Body of pancreas (tissue), 4 donors: ENCODE data around the gene ASGR2. TPM values are rescaled to one million over a fixed set of nuclear protein-coding genes. Genes with fewer than 3 reads are reported as not detected.

ENCODE experiments used
- ATAC-seq: fragments of 150-250 bp; one replicate; pipeline ENCODE4 v1.9.1; 2016
- DNase-seq, 4 donors: peaks; one replicate each; pipeline ENCODE4 v3.0.0-alpha.2; 2019
- H3K27ac ChIP-seq, 4 donors: fragments of 200-600 bp; sonication (generic); 1 replicate in 3 of 4; 2 replicates in 1 of 4; pipeline versions ENCODE4 v1.5.1 to v1.6.1; 2016 to 2019; ENCODE audit warnings: mild to moderate bottlenecking in 1 of 4, mixed read lengths in 1 of 4, moderate library complexity in 1 of 4
- H3K27me3 ChIP-seq, 2 donors: fragments of 200-600 bp; sonication (generic); one replicate each; pipeline ENCODE4 v1.6.0; 2016; ENCODE audit warnings: mild to moderate bottlenecking in 1 of 2
- H3K36me3 ChIP-seq, 2 donors: fragments of 200-600 bp; sonication (generic); replicated peaks in 1 of 2; 2 replicates each; pipeline ENCODE4 v1.5.1; 2016; ENCODE audit warnings: low read depth in 2 of 2; ENCODE audit not compliant: insufficient read depth in 1 of 2
- H3K4me1 ChIP-seq: fragments of 200-600 bp; sonication (generic); one replicate; pipeline ENCODE4 v1.6.0; 2016
- H3K4me3 ChIP-seq, 2 donors: fragments of 200-600 bp; sonication (generic); 1 replicate in 1 of 2; 2 replicates in 1 of 2; pipeline ENCODE4 v1.5.1; 2016 to 2019
- H3K9me3 ChIP-seq, 3 donors: fragments of 200-600 bp; sonication (generic); 1 replicate in 2 of 3; 2 replicates in 1 of 3; pipeline ENCODE4 v1.5.1; 2016
- POLR2A ChIP-seq, 3 donors: fragments of 450-650 bp; IDR thresholded peaks; one replicate each; pipeline ENCODE4 v1.6.1; 2016; ENCODE audit warnings: antibody characterized with exemption in 3 of 3, mild to moderate bottlenecking in 2 of 3
- WGBS, 2 donors: methylation state at CpG; one replicate each; pipeline ENCODE4 v1.1.5; 2017; 5-methylcytosine and 5-hydroxymethylcytosine counted together
- intact Hi-C: fragments of 100-400 bp; cut with DNase I; formaldehyde crosslinking; loops from one replicate; pipeline ENCODE4 v1.15.1; 2023
- total RNA-seq, 2 donors: library from RNA; depleted of rRNA; stranded (reverse); fragments of >200 nt; gene quantifications; one replicate each; pipeline ENCODE4 v1.1.0, GENCODE V29; 2016
- TF ChIP-seq, protein P1 (sequence below), 7 experiments: fragments of 450-650 bp in 4 of 7; fragments of 200-600 bp in 3 of 7; sonication (generic) in 3 of 7; IDR thresholded peaks; one replicate each; pipeline ENCODE4 v1.5.1; 2016 to 2019; ENCODE audit warnings: antibody characterized with exemption in 7 of 7

Gene ASGR2
- total RNA-seq, 2 donors from 2014 or later = not detected

- ATAC-seq = no peak
- H3K36me3 ChIP-seq = no peaks in the 10 kb centered on the region
- no peak overlapping the region for H3K4me3 ChIP-seq
- DNase-seq = no peak
- H3K27me3 ChIP-seq = no peaks in the 10 kb centered on the region
- H3K9me3 ChIP-seq = no peaks in the 10 kb centered on the region
- H3K4me1 ChIP-seq = no peaks in the 10 kb centered on the region
- intact Hi-C loops = no loop called here
- WGBS, 2 donors = 75 to 80% methylated on average over 10 of the region's 10 CpGs
- no peak overlapping the region for H3K27ac ChIP-seq
- TF ChIP-seq, protein P1, sequence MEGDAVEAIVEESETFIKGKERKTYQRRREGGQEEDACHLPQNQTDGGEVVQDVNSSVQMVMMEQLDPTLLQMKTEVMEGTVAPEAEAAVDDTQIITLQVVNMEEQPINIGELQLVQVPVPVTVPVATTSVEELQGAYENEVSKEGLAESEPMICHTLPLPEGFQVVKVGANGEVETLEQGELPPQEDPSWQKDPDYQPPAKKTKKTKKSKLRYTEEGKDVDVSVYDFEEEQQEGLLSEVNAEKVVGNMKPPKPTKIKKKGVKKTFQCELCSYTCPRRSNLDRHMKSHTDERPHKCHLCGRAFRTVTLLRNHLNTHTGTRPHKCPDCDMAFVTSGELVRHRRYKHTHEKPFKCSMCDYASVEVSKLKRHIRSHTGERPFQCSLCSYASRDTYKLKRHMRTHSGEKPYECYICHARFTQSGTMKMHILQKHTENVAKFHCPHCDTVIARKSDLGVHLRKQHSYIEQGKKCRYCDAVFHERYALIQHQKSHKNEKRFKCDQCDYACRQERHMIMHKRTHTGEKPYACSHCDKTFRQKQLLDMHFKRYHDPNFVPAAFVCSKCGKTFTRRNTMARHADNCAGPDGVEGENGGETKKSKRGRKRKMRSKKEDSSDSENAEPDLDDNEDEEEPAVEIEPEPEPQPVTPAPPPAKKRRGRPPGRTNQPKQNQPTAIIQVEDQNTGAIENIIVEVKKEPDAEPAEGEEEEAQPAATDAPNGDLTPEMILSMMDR (IDR thresholded peaks at IDR 0.05) = no peak
- no peak for TF ChIP-seq POLR2A (IDR thresholded peaks at IDR 0.05)
These were observed 2.0 kb downstream of the ASGR2 start for GRCh38 chr17:7112510-7113108.

- intact Hi-C loops = no loop called here
- Histone ChIP-seq H3K27me3 (no peaks in the 10 kb centered on the region), H3K27ac (no peak overlapping the region), H3K9me3 (no peaks in the 10 kb centered on the region), H3K4me3 (no peak overlapping the region), H3K36me3 (no peaks in the 10 kb centered on the region), H3K4me1 (no peaks in the 10 kb centered on the region)
- WGBS, 2 donors = 34 to 40% methylated on average over 10 to 12 of the region's 12 CpGs
- no peak for ATAC-seq
- TF ChIP-seq, protein P1 (IDR thresholded peaks at IDR 0.05) = no peak
- no peak for TF ChIP-seq POLR2A (IDR thresholded peaks at IDR 0.05)
- DNase-seq = peak in 1 of 4 donors; percentile 32
These were observed 2.7 kb downstream of the ASGR2 start for GRCh38 chr17:7111784-7112509.

DNA sequence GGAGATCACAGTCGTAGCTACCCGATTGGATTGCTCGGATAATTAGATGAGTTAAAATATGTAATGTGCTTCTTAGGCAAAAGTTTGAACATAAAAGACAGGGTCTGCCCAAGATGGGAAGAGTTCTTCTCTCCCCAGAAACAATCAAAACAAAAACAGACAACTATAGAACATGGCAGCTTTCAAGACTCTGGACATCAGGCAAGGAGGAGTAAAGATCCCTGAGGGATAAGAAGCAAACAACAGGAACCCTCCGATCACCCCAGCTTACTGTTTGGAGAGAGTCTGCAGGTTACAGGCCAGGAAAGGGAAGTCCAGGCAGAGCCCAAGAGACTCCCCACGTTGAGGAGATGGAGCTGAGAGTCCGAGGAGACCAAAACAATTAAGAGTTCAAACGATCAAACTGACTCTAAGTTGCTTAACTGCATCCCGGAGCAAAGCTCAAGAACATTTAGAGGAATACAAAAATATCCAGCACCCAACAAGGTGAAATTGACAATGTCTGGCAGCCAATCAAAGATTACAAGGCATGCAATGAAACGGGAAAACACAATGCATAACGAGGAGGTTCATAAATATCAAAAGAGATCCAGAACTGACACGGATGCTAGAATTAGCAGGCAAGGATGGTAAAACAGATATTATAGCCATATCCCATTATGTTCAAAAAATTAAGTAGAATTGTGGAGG, 3.9 kb downstream of the ASGR2 start:
- Histone ChIP-seq H3K27ac (no peak overlapping the region), H3K27me3 (no peaks in the 10 kb centered on the region), H3K4me3 (no peak overlapping the region), H3K4me1 (no peaks in the 10 kb centered on the region), H3K36me3 (no peaks in the 10 kb centered on the region), H3K9me3 (no peaks in the 10 kb centered on the region)
- no peak for ATAC-seq
- WGBS, 2 donors = 41 to 52% methylated on average over 11 of the region's 11 CpGs
- no peak for TF ChIP-seq POLR2A (IDR thresholded peaks at IDR 0.05)
- TF ChIP-seq, protein P1 (IDR thresholded peaks at IDR 0.05) = no peak
- no peak for DNase-seq
- intact Hi-C loops = no loop called here

DNA sequence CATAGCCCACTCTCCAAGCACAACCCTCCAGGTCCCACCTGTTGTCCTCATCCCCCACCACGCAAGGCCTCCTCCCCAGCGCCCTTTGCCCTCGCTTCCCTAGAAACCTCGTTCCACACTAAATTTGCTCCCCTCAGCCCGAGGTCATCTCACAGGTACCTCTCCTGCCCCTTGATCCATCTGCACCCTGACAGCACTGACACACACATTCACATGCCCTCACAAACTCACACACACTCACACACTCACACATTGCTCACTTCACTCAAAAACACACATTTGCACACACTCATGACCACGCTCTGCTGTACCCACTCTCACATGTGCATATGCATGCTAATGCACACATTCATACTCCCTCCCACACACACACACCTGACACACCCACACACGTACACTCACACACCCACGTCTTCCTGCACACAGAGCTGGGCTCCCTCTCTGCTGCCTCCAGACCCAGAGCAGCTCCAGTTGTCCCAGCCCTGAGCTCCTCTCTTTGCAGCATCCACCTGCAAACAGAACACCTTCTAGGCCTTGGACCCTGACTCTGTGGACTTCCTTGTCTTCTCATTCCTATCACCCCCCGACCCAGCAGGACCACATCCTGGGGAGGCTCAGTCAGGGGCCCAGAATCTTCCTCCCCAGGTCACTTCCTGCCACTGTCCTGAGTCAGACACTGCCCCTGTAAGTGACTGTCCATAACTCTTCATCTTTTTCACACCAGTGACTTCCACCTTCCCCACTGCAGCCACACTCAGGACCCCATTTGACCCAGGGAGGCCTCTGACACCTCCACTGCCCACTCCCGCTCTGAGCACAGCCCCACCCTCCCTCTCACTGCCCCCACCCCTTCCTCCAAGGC, 4.9 kb downstream of the ASGR2 start:
- DNase-seq (no peak), ATAC-seq (no peak)
- no peaks in the 10 kb centered on the region for H3K27me3 ChIP-seq
- no peak for TF ChIP-seq POLR2A (IDR thresholded peaks at IDR 0.05)
- TF ChIP-seq, protein P1 (IDR thresholded peaks at IDR 0.05) = no peak
- H3K4me1 ChIP-seq = no peaks in the 10 kb centered on the region
- H3K4me3 ChIP-seq = no peak overlapping the region
- intact Hi-C loops = no loop called here
- H3K9me3 ChIP-seq = no peaks in the 10 kb centered on the region
- no peaks in the 10 kb centered on the region for H3K36me3 ChIP-seq
- 60 to 72% methylated on average over 10 of the region's 10 CpGs for WGBS, 2 donors
- no peak overlapping the region for H3K27ac ChIP-seq
